ENCODE results near the gene DHRS11. TPM values are rescaled to one million over a fixed set of nuclear protein-coding genes. Genes with fewer than 3 reads are reported as not detected.
"Not testable (repeated sequence)": the region's sequence is repeated elsewhere in the genome, so short reads cannot be mapped to it uniquely, and the experiment has no call there.

Gene DHRS11
- total RNA-seq, 2 donors from 2014 or later, result 3.5 to 5.4 TPM

DNA sequence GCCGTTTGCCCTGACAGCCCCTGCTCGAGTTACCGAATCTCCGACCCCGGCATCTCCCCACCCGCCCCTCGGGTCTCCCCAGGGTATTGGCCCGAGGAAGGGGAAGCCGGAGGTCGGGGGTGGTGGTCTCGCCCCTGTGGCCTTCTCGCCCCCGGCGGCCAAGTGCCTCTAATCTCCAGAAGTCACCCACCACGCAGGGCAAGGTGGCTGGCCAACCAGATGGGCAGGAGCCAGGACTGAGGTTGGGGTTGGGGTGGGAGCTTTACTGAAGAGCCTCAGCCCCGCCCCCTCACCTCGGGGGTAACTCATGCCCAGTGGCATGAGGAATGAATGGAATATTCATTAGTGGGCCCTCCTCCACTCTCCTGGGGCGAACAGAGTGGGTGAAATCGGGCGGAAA, 637 bp downstream of the DHRS11 start:
- peak; percentile 81 for DNase-seq (ENCODE audit: low spot score)
- intact Hi-C loops (cut with DNase I), result loop anchor here in 1 of 2 donors (10.0 kb wide), 1 partner anchor 1368 kb away; no protein-coding TSS in a partner anchor

DNA sequence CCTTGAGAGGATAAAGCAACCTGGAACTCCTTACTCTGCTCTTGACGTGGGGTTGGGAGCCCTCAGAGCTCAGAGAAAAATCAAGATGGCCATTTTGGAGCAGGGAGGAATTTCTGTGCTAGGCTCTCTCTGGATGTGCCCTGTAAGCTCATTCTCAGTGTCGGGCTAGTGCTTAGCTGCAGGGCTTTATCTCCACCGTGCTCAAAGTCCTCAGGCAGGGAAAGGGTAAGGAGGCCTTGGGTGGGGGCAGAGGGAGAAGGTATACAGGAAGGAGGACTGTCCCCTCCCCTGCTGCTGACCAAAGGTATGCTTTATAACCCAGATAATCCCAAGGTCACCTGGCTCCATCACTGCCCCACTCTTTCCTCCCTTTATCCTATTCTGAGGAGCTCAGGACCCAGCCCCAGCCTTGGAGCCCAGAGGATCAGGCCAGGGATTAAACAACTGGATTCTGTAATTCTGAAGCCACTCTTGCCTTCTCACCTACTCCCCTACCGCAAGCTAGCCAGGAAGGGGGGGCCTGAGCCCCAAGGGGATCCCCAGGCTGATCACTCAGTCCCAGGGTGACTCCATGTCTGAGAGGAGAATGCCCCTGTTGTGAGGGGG, 1.1 kb downstream of the DHRS11 start:
- intact Hi-C loops (cut with DNase I), result loop anchor here in 1 of 2 donors (10.0 kb wide), 1 partner anchor 1368 kb away; no protein-coding TSS in a partner anchor
- peak; percentile 53 for DNase-seq (ENCODE audit: low spot score)

DNA sequence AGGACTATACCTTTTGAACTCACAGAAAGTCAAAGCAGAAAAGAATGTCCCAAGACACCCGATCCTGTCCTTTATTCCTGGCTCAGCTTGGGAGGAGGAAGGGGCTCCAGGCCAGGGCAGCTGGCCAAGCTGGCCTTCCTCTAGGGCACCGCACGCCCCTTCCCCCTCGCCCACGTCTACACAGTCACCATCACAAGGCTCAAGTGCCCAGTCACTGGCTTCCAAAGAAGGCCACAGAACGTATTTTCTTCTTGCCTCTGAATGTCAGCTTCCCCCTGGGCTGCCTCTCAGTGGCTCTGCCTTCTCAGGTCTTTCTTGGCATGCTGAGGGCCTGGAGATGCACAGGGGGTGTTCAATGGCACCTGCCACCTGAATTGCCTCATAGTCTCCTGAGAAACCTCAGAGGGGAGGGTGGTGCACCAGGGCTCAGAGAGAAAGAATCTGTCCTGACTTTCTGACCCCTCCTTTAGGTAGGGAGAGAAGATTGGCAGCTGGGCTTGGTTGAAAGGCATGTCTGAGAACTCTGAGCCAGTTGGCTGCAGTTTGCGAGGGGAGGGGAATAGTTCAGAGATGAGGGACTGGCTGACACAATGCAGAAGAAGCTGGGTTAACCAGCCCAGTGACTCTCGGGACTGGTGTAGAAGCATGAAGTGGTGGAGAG, 2.1 kb downstream of the DHRS11 start:
- DNase-seq (ENCODE audit: low spot score), result peak; percentile 41
- intact Hi-C loops (cut with DNase I), result loop anchor here in 1 of 2 donors (10.0 kb wide), 1 partner anchor 1369 kb away; no protein-coding TSS in a partner anchor

DNA sequence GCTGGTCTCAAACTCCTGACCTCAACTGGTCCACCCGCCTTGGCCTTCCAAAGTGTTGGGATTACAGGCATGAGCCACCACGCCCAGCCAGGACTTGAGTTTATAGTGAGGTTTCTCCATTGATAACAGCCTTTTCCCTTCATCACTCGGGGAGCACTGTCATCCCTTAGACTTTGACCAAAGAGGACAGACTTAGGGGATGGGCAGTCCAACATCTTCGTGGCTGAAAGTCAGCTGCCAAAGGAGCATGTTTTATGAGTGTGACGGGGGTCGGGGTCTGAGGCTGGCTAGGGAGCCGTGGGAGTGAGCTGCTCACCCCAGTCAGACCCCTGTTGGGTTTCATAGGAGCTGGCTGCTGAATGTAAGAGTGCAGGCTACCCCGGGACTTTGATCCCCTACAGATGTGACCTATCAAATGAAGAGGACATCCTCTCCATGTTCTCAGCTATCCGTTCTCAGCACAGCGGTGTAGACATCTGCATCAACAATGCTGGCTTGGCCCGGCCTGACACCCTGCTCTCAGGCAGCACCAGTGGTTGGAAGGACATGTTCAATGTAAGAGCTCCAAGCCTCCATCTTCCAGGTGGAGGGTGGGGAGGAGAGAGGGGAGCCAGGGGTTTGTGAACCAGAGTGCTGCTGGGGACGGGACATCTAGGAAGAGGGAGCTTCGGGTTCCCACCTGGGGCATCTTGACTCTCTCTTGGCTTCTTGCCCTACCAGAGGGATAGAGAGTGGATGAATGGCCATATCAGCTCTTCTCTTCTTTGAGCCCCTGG, 3.1 kb downstream of the DHRS11 start:
- peak; percentile 66 for DNase-seq (ENCODE audit: low spot score)
- intact Hi-C loops (cut with DNase I), result loop anchor here in 1 of 2 donors (5.0 to 10.0 kb wide), 2 partner anchors 767 to 1370 kb away; no protein-coding TSS in a partner anchor

DNA sequence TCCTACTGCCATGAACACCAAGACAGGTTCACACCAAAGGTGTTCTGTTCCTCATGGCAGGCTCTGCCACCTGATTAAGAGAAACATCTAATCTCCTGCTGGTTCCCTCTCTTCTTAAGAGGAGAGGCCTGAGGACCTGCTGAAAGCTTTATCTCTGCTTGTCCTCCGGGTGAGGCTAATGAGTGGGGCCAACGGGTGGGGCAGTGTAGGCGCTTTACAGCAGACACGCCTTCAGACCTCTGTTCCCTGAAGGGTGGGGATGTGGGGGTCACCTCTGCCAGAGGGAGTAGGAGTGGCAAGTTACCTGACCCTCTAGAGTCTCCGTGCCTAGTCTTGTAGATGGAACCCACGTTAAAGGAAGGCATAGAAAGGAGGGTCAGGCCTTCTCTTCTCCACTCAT, 5.5 kb downstream of the DHRS11 start:
- DNase-seq (ENCODE audit: low spot score), result peak; percentile 50
- intact Hi-C loops (cut with DNase I), result loop anchor here in 1 of 2 donors (5.0 to 10.0 kb wide), 2 partner anchors 765 to 1372 kb away; no protein-coding TSS in a partner anchor

DNA sequence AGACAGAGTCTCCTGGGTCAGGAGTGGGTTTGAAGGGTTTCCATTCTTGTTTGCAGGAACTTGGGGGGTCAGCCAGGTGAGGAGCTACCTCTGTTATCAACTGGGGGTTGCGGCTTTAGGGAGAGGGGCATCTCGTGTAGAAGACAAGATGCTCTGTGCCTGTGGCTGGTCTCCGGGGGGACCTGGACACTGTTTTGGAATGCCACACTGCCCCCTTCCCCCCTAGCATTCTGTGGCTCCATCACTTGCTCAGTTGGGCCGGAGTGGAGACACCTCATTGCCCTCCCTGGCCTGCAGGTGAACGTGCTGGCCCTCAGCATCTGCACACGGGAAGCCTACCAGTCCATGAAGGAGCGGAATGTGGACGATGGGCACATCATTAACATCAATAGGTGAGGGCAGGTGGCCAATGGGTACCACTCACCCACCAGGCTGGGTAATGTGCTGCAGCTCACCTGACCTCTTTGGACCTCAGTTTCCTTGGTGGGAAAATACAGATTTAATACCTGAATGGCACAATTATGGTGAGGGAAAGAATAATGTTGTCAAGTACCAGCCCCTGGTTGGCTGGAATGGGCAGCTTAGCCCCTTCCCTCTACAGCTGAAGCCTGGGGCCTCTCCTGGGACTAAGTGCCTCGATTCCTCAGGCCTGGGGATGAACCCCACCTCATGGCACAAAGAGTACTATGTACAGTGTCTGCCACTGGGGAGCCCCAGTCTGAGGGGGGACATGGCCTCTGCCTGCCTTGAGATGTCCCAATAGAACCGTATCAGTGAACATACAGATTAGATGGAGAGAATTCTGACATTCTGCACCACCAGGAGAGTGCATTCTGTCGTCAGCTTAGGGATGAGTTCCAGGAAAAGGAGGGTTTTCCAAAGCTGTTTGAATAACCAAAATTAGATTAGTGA, 6.4 kb downstream of the DHRS11 start:
- intact Hi-C loops (cut with DNase I), result loop anchor here in 1 of 2 donors (5.0 to 10.0 kb wide), 2 partner anchors 764 to 1373 kb away; no protein-coding TSS in a partner anchor
- peak; percentile 38 for DNase-seq (ENCODE audit: low spot score)

DNA sequence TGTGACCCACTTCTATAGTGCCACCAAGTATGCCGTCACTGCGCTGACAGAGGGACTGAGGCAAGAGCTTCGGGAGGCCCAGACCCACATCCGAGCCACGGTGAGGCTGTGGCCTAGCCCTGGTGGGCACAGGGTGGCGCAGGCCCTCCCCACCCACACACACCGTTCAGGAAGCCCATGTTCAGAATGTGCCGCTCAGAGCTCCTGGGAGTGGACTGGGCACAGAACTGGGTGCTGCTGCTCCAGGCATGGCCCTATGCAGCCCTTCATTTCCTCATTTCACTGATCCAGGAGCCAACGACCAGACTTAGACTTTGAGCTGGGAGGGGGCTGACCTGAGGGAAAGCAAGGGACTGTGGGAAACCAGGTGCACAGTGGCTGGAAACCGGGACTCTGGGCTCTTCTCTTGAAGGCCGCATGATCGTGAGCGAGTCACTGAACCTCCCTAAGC, 7.3 kb downstream of the DHRS11 start:
- intact Hi-C loops (cut with DNase I), result loop anchor here in 1 of 2 donors (5.0 to 10.0 kb wide), 2 partner anchors 763 to 1374 kb away; no protein-coding TSS in a partner anchor
- DNase-seq (ENCODE audit: low spot score), result peak; percentile 60

DNA sequence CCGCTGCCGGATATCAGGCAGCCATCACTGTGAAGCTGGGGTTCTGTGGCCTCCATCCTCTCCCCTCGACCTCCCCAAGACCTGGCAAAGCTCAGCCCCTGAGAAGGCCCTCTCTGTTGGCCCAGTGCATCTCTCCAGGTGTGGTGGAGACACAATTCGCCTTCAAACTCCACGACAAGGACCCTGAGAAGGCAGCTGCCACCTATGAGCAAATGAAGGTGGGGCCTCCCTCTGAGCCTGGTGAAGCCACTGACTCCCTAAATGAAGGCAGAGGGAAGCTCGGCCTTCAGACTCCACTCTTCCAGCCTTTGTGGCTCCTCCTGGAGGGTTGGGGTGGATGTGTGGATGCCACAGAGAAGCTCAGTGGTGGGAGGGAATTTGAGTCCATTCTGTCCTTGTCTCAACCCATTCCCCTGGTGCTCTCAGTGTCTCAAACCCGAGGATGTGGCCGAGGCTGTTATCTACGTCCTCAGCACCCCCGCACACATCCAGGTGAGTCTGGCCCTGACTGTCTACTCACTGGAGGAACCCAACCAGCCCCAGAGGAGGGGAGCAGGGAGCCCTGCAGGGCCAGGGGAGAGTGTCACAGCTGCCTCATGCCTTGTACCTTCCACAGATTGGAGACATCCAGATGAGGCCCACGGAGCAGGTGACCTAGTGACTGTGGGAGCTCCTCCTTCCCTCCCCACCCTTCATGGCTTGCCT, 8.0 kb downstream of the DHRS11 start:
- intact Hi-C loops (cut with DNase I), result loop anchor here in 1 of 2 donors (5.0 to 10.0 kb wide), 2 partner anchors 763 to 1375 kb away; no protein-coding TSS in a partner anchor
- peak; percentile 67 for DNase-seq (ENCODE audit: low spot score)

DNA sequence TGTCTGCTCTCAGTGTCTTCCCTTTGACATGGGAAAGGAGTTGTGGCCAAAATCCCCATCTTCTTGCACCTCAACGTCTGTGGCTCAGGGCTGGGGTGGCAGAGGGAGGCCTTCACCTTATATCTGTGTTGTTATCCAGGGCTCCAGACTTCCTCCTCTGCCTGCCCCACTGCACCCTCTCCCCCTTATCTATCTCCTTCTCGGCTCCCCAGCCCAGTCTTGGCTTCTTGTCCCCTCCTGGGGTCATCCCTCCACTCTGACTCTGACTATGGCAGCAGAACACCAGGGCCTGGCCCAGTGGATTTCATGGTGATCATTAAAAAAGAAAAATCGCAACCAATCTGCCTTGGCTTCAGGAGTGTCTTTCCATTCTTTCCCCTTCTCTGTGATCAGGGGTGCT, 8.8 kb downstream of the DHRS11 start:
- peak; percentile 78 for DNase-seq (ENCODE audit: low spot score)
- intact Hi-C loops (cut with DNase I), result no loop called here

DNA sequence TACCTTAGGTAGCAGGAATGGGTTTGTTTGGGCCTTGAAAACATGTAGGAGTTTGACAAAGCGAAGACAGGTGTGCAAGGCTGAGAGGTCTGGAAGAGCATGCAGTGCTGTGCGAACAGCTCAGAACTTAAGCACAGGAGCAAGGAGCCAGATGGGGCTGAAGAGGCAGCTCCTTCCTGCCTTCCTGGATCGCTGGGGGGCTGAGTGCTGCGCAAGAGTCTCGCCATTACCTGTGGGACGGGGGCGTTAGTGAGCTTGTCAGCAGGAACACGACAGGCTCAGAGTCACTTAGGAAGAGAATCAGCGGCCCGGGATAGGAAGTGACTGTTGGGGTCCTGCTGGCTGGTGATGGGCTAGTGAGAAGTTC, 9.2 kb downstream of the DHRS11 start:
- intact Hi-C loops (cut with DNase I), result no loop called here
- no peak for DNase-seq (ENCODE audit: low spot score)

DNA sequence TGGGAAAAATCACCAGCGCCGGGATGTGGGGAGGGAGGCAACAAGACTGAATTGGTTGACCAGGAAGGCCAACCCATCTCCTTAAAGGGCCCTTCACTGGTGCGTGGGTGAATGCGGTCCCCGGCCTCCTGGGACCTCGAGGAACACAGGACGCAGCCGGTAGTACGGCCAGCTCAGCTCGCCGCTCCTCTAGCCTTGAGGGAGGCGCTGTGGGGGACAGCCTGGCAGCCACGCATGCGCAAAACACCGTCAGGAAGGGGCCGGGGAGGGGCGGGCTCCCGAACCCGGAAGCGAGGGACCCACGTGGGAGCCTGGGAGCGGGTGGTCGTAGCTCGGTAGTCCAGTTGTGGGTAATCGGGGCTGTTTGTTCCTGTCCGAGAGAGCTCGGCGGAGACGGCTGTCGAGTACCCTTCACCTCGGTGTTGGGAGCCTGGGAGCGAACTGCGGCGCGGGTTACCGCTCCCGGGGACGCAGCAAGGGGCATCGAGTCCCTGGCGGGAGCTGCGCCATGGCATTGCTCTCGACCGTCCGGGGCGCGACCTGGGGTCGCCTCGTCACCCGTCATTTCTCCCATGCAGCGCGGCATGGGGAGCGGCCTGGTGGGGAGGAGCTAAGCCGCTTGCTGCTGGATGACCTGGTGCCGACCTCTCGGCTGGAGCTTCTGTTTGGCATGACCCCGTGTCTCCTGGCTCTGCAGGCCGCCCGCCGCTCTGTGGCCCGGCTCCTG, 9.8 kb downstream of the DHRS11 start, which contains the start of gene MRM1:
TSS of gene MRM1 (plus strand) at position 281 of the 727 bp plus-strand sequence. CDS start at position 509, 228 bp downstream.
- DNase-seq (ENCODE audit: low spot score), result peak; percentile 98
- intact Hi-C loops (cut with DNase I), result no loop called here

DNA sequence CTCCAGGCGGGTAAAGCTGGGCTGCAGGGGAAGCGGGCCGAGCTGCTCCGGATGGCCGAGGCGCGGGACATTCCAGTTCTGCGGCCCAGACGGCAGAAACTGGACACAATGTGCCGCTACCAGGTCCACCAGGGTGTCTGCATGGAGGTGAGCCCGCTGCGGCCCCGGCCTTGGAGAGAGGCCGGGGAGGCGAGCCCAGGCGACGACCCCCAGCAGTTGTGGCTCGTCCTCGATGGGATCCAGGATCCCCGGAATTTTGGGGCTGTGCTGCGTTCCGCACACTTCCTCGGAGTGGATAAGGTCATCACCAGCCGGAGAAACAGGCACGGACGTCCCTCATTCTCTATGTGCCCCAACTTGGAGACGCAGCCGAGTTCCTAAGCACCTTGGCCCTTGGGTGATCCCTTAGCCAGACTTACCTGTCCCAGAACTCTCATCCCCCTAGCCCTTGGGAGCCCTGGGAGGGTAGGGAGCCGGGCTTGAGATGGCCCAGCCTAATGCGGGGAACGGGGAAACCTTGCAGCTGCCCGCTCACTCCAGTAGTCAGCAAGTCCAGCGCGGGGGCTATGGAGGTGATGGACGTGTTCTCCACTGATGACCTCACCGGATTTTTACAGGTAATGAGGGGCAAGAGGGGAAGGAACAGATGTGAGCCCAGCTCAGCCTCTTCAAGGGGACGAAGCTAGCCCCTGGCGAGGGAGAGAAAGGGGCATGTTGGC, 10.5 kb downstream of the DHRS11 start:
- DNase-seq (ENCODE audit: low spot score), result peak; percentile 82
- intact Hi-C loops (cut with DNase I), result no loop called here

DNA sequence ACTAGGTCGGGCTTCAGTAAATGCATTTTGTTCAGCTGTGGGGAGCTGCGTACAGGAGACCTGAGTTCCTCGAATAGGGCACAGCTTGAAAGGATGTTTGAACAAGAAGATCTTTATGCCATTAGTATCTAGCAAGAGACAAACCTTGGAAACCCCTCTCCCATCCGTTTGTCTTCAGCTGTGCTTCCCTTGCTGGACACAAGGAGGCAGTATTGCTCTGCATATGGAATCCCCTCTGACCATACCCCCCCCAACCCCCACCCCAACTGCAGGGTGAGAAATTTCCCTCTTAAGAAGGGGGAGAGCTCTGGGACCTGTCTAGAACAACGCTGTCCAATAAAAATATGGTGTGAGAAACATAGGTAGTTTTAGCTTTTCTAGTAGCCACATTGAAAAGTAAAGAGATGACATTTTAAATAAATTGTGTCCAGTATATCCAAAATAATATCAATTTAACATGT, 11.3 kb downstream of the DHRS11 start:
- intact Hi-C loops (cut with DNase I), result no loop called here
- peak; percentile 25 for DNase-seq (ENCODE audit: low spot score)

DNA sequence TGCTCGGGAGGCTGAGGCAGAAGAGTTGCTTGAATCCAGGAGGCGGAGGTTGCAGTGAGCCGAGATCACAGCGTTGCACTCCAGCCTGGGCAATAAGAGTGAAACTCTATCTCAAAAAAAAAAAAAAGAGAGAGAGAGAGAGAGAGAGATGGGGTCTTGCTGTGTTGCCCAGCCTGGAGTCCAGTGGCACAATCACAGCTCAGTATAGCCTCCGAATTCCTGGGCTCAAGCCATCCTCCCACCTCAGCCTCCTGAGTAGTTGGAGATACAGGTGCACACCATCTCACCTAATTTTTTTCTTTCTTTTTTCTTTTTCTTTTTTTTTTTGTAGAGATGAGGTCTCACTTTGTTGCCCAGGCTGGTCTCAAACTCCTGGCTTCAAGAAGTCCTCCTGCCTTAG, 13.3 kb downstream of the DHRS11 start:
- DNase-seq (ENCODE audit: low spot score); intact Hi-C loops (cut with DNase I): not testable (repeated sequence)

DNA sequence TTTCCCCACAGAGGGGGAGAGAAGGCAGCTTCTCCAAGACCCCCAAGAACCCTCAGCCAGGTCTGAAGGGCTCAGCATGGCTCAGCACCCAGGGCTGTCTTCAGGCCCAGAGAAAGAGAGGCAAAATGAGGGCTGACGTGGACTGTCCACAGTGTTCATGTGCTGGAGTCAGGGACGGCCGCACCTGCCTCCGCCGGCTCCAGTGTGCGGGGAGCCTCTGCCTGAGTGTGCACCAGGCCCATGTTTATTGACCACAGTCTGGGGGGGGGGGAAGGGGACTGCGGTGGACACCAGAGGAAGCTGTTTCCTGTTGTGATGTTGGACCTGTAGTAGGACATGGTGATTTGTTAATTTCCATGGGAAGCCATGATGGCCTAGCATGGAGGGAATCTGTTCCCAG, 16.6 kb downstream of the DHRS11 start:
- intact Hi-C loops (cut with DNase I), result no loop called here

DNA sequence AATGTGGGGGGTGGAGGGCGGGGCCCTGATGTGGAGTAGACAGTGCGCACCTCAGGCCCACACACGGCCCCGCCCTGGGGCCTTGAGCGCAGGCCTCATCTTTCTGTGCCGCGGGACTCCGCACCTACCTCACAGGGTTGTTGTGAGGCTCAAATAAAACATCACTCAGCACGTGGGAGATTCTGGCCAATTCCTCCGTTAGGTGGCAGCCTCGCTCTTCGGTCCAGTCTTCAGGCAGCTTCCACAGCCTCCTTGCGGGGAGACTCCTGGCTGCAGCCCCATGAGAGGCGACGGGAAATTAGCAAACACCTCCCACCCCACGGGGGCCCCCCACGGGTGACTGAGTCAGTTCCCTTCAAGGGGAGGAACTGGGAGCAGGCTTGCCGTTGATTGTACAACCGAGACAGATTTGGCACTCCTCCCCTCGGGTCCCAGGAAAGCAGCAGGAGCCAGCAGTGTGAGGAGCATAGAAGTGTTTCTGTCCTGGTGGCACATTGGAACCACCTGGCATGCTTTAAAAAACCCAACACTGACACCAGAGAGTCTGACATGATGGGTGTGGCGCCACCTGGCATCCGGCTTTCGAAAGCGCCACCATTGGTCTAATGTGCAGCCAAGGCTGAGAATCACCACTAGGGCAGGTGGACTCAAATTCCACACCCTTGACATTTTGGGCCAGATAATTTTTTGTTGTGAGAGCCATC, 17.3 kb downstream of the DHRS11 start:
- DNase-seq (ENCODE audit: low spot score), result no peak
- intact Hi-C loops (cut with DNase I), result no loop called here

More for the DNA sequence above, 16.6 kb downstream of the DHRS11 start:
- DNase-seq (ENCODE audit: low spot score), result no peak
